Small intestine (tissue), 7 donors: ENCODE data around the gene NEK9. TPM values are rescaled to one million over a fixed set of nuclear protein-coding genes. Genes with fewer than 3 reads are reported as not detected.
A peak's percentile ranks its signal among the peaks of the same experiment; 100 is the strongest.

Experiments used
- DNase-seq, 2 donors: peaks; one replicate each; pipeline versions ENCODE4 v3.0.0 to v3.0.0-alpha.2; 2013
- FAIRE-seq: peaks from 2 replicates; lab custom pipeline; 2012; peaks lifted over from hg19 to GRCh38; lab: Jason Lieb, UNC
- H3K27ac ChIP-seq, 3 donors: one replicate each; pipeline ENCODE4 v1.5.1; 2013; ENCODE audit warnings: low read length in 2 of 3, mild to moderate bottlenecking in 2 of 3, control low read depth in 1 of 3, inconsistent platforms in 1 of 3, low read depth in 1 of 3, moderate library complexity in 1 of 3
- H3K27me3 ChIP-seq, 3 donors: one replicate each; pipeline ENCODE4 v1.6.1; 2013; ENCODE audit warnings: low read length in 3 of 3, inconsistent platforms in 1 of 3; ENCODE audit not compliant: control insufficient read depth in 3 of 3, insufficient read depth in 3 of 3
- H3K36me3 ChIP-seq, 3 donors: one replicate each; pipeline ENCODE4 v1.6.1; 2013; ENCODE audit warnings: low read length in 3 of 3, inconsistent platforms in 1 of 3, low read depth in 1 of 3, mild to moderate bottlenecking in 1 of 3, moderate library complexity in 1 of 3; ENCODE audit not compliant: control insufficient read depth in 3 of 3, insufficient read depth in 2 of 3
- H3K4me1 ChIP-seq, 3 donors: one replicate each; pipeline ENCODE4 v1.6.1; 2013; ENCODE audit warnings: low read length in 2 of 3, inconsistent platforms in 1 of 3, low read depth in 1 of 3, mild to moderate bottlenecking in 1 of 3, moderate library complexity in 1 of 3; ENCODE audit not compliant: control insufficient read depth in 3 of 3, insufficient read depth in 2 of 3
- H3K4me3 ChIP-seq, 3 donors: one replicate each; pipeline ENCODE4 v1.5.1; 2013; ENCODE audit warnings: low read length in 3 of 3, control low read depth in 1 of 3, inconsistent platforms in 1 of 3, low read depth in 1 of 3, mild to moderate bottlenecking in 1 of 3, moderate library complexity in 1 of 3
- H3K9me3 ChIP-seq, 2 donors: one replicate each; pipeline ENCODE4 v1.6.1; 2013; ENCODE audit warnings: low read depth in 1 of 2, low read length in 1 of 2; ENCODE audit not compliant: control insufficient read depth in 2 of 2, insufficient read depth in 1 of 2
- WGBS, 3 donors: extraction: QIAGEN DNeasy Blood & Tissue Kit; methylation state at CpG; one replicate each; pipeline ENCODE4 v1.1.7; 2013; 5-methylcytosine and 5-hydroxymethylcytosine counted together
- polyA plus RNA-seq, 4 donors: library from polyadenylated mRNA; stranded (reverse) in 3 of 4; unstranded in 1 of 4; fragments of 200-250 nt in 3 of 4; fragments of 120-200 nt in 1 of 4; gene quantifications; one replicate each; pipeline versions ENCODE4 v1.2.1 to v1.2.3, GENCODE V29; 2013
- donor health status: healthy with polysubstance abuse.
- donor health status: control.
- donor health status: control.
- donor health status: Bipolar disorder and iron deficiency.
- donor health status: healthy.

Gene NEK9
- polyA plus RNA-seq, 4 donors, result 14.9 to 66.5 (median 25.2) TPM

- peak overlapping the region in 1 of 3 donors; percentile 22 for H3K27ac ChIP-seq
- H3K27me3 ChIP-seq, result no peaks in the 10 kb centered on the region
- peaks cover 0 to under 1% (median 0%) of the 10 kb centered on the region in 3 donors for H3K4me1 ChIP-seq
- 63 to 83% (median 82%) methylated on average over 8 of the region's 8 CpGs for WGBS, 3 donors
- FAIRE-seq (no peak), DNase-seq (no peak)
- H3K36me3 ChIP-seq, result peaks cover 0 to 10% (median 0%) of the 10 kb centered on the region in 3 donors
- H3K4me3 ChIP-seq, result no peak overlapping the region
- H3K9me3 ChIP-seq, result no peaks in the 10 kb centered on the region
These were observed 38.9 kb upstream of the NEK9 start for GRCh38 chr14:75165586-75166391.

GRCh38 chr14:75164809-75165208, 38.0 kb upstream of the NEK9 start:
- Histone ChIP-seq H3K9me3 (no peaks in the 10 kb centered on the region), H3K4me1 (peaks cover 0 to 4% (median 2%) of the 10 kb centered on the region in 3 donors), H3K27ac (no peak overlapping the region), H3K4me3 (no peak overlapping the region), H3K36me3 (peaks cover 0 to 9% (median 0%) of the 10 kb centered on the region in 3 donors), H3K27me3 (no peaks in the 10 kb centered on the region)
- 42 to 90% (median 83%) methylated on average over 1 of the region's 1 CpG for WGBS, 3 donors
- DNase-seq, result no peak
- FAIRE-seq, result no peak

- WGBS, 3 donors, result 80 to 91% (median 81%) methylated on average over 2 of the region's 2 CpGs
- H3K27ac ChIP-seq, result no peak overlapping the region
- no peak for FAIRE-seq
- H3K4me3 ChIP-seq, result no peak overlapping the region
- H3K36me3 ChIP-seq, result peaks cover 0 to 8% (median 0%) of the 10 kb centered on the region in 3 donors
- no peaks in the 10 kb centered on the region for H3K27me3 ChIP-seq
- DNase-seq, result peak in 1 of 2 donors; percentile 53
- H3K4me1 ChIP-seq, result peaks cover 0 to 14% (median 6%) of the 10 kb centered on the region in 3 donors
- no peaks in the 10 kb centered on the region for H3K9me3 ChIP-seq
These were observed 36.8 kb upstream of the NEK9 start for GRCh38 chr14:75163677-75164076.

GRCh38 chr14:75162631-75163030, 35.8 kb upstream of the NEK9 start:
- DNase-seq (no peak), FAIRE-seq (no peak)
- H3K27ac ChIP-seq, result no peak overlapping the region
- WGBS, 3 donors, result 75 to 86% (median 79%) methylated on average over 3 of the region's 3 CpGs
- no peaks in the 10 kb centered on the region for H3K9me3 ChIP-seq
- no peaks in the 10 kb centered on the region for H3K27me3 ChIP-seq
- H3K36me3 ChIP-seq, result peaks cover 0 to 12% (median 0%) of the 10 kb centered on the region in 3 donors
- H3K4me3 ChIP-seq, result no peak overlapping the region
- H3K4me1 ChIP-seq, result peaks cover 0 to 14% (median 6%) of the 10 kb centered on the region in 3 donors

DNA sequence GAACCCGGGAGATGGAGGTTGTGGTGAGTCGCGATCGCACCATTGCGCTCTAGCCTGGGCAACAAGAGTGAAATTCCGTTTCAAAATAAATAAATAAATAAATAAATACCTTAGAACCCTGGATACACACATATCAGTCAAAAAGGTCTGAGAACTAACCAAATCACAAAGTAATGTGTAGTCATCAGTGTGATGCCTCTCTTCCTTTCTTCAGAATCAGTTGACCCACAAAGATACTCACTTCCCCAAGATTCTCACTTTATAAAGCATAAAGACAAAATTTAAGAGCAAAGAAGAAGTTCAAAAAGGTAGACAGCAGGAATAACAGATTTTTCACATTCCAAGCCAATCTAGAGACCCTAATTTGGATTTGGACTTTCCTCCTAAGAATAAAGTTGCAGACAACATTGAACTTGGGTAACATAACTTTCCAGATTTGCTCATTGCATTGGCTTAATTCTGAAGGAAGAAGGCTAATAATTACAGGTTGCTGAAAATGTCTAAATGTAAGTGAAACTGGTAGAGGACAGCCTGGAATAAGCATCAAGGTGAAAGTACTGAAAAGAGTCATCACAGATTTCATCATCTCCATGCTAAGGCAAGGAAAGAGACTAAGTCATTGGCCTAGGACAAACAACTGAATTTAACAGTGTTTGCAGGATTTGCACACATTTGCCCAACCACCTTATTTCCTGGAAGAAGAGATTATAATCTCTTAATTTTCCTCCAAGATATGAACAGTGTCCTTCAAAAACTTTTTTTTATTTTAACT, 32.2 kb upstream of the NEK9 start:
- FAIRE-seq, result no peak
- no peak for DNase-seq

DNA sequence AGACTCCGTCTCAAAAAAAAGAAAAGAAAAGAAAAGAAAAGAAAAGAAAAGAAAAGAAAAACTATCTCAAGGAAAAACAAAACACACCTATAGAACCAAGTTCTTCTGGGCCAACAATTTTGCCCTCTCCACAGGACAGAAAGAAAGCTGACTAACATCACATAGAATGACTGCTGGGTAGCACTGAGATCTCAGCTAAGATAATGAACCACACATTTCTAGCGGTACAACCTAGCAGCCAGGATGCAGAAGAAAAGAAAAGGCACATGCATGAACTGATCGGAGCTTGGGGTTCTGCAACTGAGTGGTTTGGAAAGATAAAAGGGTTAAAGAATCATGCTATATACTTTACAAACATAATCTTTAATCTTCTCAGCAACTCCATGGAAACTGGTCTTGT, 30.1 kb upstream of the NEK9 start:
- Histone ChIP-seq H3K4me3 (no peak overlapping the region), H3K27ac (no peak overlapping the region), H3K27me3 (no peaks in the 10 kb centered on the region), H3K9me3 (no peaks in the 10 kb centered on the region), H3K4me1 (peaks cover 0 to 19% (median 6%) of the 10 kb centered on the region in 3 donors), H3K36me3 (peaks cover 0 to 7% (median under 1%) of the 10 kb centered on the region in 3 donors)
- FAIRE-seq, result no peak
- no peak for DNase-seq
- 84 to 90% (median 88%) methylated on average over 3 of the region's 3 CpGs for WGBS, 3 donors

More for the DNA sequence above, 32.2 kb upstream of the NEK9 start:
- H3K9me3 ChIP-seq, result no peaks in the 10 kb centered on the region
- H3K4me1 ChIP-seq, result peaks cover 0 to 14% (median 6%) of the 10 kb centered on the region in 3 donors
- H3K27ac ChIP-seq, result no peak overlapping the region
- H3K36me3 ChIP-seq, result peaks cover 0 to 9% (median 0%) of the 10 kb centered on the region in 3 donors
- H3K27me3 ChIP-seq, result no peaks in the 10 kb centered on the region
- no peak overlapping the region for H3K4me3 ChIP-seq
- WGBS, 3 donors, result 95 to 97% (median 96%) methylated on average over 6 of the region's 6 CpGs

DNA sequence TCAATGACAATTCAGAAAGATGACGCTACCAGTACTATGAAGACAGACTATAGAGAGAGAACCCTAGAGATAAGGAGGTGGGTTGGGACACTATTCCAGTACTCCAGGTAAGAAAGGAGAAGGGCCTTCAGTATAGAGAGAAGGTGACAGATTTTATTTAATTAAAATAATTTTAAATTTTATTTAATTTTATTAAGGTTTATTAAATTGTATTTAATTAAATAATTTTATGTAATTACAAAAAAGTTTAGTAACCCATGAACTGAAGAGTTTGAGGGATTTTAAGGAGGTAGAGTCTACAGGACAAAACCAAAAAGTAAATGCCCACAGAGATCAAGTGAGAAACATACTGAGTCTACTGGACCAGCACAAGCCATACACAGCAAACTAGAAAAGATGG, 29.3 kb upstream of the NEK9 start:
- Histone ChIP-seq H3K36me3 (peaks cover 0 to 10% (median 1%) of the 10 kb centered on the region in 3 donors), H3K9me3 (no peaks in the 10 kb centered on the region), H3K27ac (no peak overlapping the region), H3K27me3 (no peaks in the 10 kb centered on the region), H3K4me1 (peaks cover 0 to 19% (median 6%) of the 10 kb centered on the region in 3 donors), H3K4me3 (no peak overlapping the region)
- FAIRE-seq, result no peak
- 84 to 100% (median 97%) methylated on average over 1 of the region's 1 CpG for WGBS, 3 donors
- DNase-seq, result no peak

DNA sequence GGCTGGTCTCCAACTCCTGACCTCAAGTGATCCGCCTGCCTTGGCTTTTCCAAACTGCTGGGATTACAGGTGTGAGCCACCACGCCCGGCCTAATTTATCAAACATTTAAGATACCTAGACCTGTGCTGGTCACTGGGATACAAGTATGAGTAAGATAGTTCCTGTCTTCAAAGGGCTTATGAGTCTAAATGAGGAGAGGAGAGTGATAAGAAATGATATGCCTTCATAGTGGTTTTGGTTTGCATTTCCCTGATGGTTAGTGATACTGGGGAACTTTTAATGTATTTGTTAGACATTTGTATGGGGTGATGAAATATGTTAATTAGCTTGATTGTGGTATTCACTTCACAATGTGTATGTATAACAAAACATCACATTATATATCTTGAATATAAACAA, 28.3 kb upstream of the NEK9 start:
- WGBS, 3 donors, result 61 to 74% (median 65%) methylated on average over 3 of the region's 3 CpGs
- DNase-seq (no peak), FAIRE-seq (no peak)
- Histone ChIP-seq H3K27ac (no peak overlapping the region), H3K4me3 (no peak overlapping the region), H3K27me3 (no peaks in the 10 kb centered on the region), H3K4me1 (peaks cover 0 to 18% (median 6%) of the 10 kb centered on the region in 3 donors), H3K9me3 (no peaks in the 10 kb centered on the region), H3K36me3 (peaks cover 1 to 14% (median 3%) of the 10 kb centered on the region in 3 donors)
